OCI-LY3 (cell line): ENCODE data around the gene GABRR2.

Source experiments
- EZH2phosphoT487 ChIP-seq: fragments of 200-600 bp; shearing (Covaris generic); IDR thresholded peaks from 2 replicates; pipeline ENCODE4 v1.6.1; 2018; ENCODE audit warnings: antibody characterized with exemption, mixed run types, low read depth
- TF ChIP-seq, protein P1 (sequence below): fragments of 200-600, 300-600 bp; sonication (generic); IDR thresholded peaks from 2 replicates; pipeline ENCODE4 v1.5.1; 2014; ENCODE audit warnings: antibody characterized with exemption, low read length, low read depth

- TF ChIP-seq, protein P1, sequence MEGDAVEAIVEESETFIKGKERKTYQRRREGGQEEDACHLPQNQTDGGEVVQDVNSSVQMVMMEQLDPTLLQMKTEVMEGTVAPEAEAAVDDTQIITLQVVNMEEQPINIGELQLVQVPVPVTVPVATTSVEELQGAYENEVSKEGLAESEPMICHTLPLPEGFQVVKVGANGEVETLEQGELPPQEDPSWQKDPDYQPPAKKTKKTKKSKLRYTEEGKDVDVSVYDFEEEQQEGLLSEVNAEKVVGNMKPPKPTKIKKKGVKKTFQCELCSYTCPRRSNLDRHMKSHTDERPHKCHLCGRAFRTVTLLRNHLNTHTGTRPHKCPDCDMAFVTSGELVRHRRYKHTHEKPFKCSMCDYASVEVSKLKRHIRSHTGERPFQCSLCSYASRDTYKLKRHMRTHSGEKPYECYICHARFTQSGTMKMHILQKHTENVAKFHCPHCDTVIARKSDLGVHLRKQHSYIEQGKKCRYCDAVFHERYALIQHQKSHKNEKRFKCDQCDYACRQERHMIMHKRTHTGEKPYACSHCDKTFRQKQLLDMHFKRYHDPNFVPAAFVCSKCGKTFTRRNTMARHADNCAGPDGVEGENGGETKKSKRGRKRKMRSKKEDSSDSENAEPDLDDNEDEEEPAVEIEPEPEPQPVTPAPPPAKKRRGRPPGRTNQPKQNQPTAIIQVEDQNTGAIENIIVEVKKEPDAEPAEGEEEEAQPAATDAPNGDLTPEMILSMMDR, result no peak
- no peak for TF ChIP-seq EZH2phosphoT487
Measured at GRCh38 chr6:89297695-89298351, 17.3 kb downstream of the GABRR2 start.
